Hepatocyte (in vitro differentiated cells): ENCODE measurements around the gene PON1. TPM values are rescaled to one million over a fixed set of nuclear protein-coding genes. Genes with fewer than 3 reads are reported as not detected.

Source experiments
- DNase-seq: peaks from one replicate; pipeline ENCODE4 v3.0.0-alpha.2; 2016; ENCODE audit warnings: low spot score
- H2AFZ ChIP-seq: fragments of 200-600 bp; sonication (generic); 2 replicates; pipeline ENCODE4 v1.6.0; 2016; ENCODE audit warnings: antibody characterized with exemption, mild to moderate bottlenecking
- H3K27ac ChIP-seq: fragments of 200-600 bp; sonication (generic); 2 replicates; pipeline ENCODE4 v1.5.1; 2016; ENCODE audit warnings: mild to moderate bottlenecking
- H3K27me3 ChIP-seq: fragments of 200-600 bp; sonication (generic); 2 replicates; pipeline ENCODE4 v1.6.1; 2016
- H3K36me3 ChIP-seq: fragments of 200-600 bp; sonication (generic); replicated peaks from 2 replicates; pipeline ENCODE4 v1.5.1; 2016; ENCODE audit warnings: low read depth; ENCODE audit not compliant: insufficient read depth
- H3K4me1 ChIP-seq: fragments of 200-600 bp; sonication (generic); 2 replicates; pipeline ENCODE4 v1.5.1; 2016; ENCODE audit warnings: mild to moderate bottlenecking, moderate library complexity; ENCODE audit not compliant: insufficient read depth
- H3K4me2 ChIP-seq: fragments of 200-600 bp; sonication (generic); 2 replicates; pipeline ENCODE4 v1.6.0; 2016
- H3K4me3 ChIP-seq: fragments of 200-600 bp; sonication (generic); 2 replicates; pipeline ENCODE4 v1.5.1; 2016; ENCODE audit warnings: mild to moderate bottlenecking
- H3K79me2 ChIP-seq: fragments of 200-600 bp; sonication (generic); 2 replicates; pipeline ENCODE4 v1.6.0; 2017; ENCODE audit warnings: mild to moderate bottlenecking
- H3K9me2 ChIP-seq: fragments of 200-600 bp; sonication (generic); replicated peaks from 2 replicates; pipeline ENCODE4 v1.6.0; 2017; ENCODE audit warnings: mild to moderate bottlenecking; ENCODE audit not compliant: insufficient read depth
- H3K9me3 ChIP-seq: fragments of 200-600 bp; sonication (generic); 2 replicates; pipeline ENCODE4 v1.5.1; 2016; ENCODE audit warnings: low read depth, mild to moderate bottlenecking
- H4K20me1 ChIP-seq: fragments of 200-600 bp; sonication (generic); 2 replicates; pipeline ENCODE4 v1.6.0; 2016; ENCODE audit warnings: mild to moderate bottlenecking; ENCODE audit not compliant: insufficient read depth, poor library complexity, severe bottlenecking
- CTCF ChIP-seq: fragments of 200-600 bp; sonication (generic); IDR thresholded peaks from 2 replicates; pipeline ENCODE4 v1.5.1; 2016; ENCODE audit warnings: antibody characterized with exemption, mild to moderate bottlenecking; ENCODE audit not compliant: poor library complexity
- EZH2 ChIP-seq: fragments of 200-600 bp; sonication (generic); IDR thresholded peaks from 2 replicates; pipeline ENCODE4 v1.6.1; 2016; ENCODE audit warnings: antibody characterized with exemption, mild to moderate bottlenecking, borderline replicate concordance
- EZH2phosphoT487 ChIP-seq: fragments of 200-600 bp; sonication (generic); IDR thresholded peaks from one replicate; pipeline ENCODE4 v1.6.1; 2018; ENCODE audit warnings: antibody characterized with exemption, mild to moderate bottlenecking, low read depth, moderate library complexity; ENCODE audit not compliant: unreplicated experiment, severe bottlenecking
- WGBS: methylation state at CpG from one replicate; pipeline ENCODE4 v1.1.6; 2016; ENCODE audit warnings: low lambda C conversion rate; ENCODE audit errors: missing lambda C conversion rate; 5-methylcytosine and 5-hydroxymethylcytosine counted together
- polyA plus RNA-seq: library from polyadenylated mRNA; unstranded; fragments of >200 nt; fragmentation: Nextera tagmentation; extraction: Ambion mirVana; gene quantifications from 2 replicates; pipeline ENCODE4 v1.2.1, GENCODE V29; 2016
- total RNA-seq: library from RNA; depleted of rRNA; stranded (reverse); fragments of >200 nt; gene quantifications from 2 replicates; pipeline ENCODE4 v1.2.3, GENCODE V29; 2014

The PON1 gene
- total and polyA plus RNA-seq, 2 experiments from 2014 or later = 29.2 to 62.3 TPM

- Histone ChIP-seq H3K27ac (no peak overlapping the region), H3K9me2 (no peaks in the 10 kb centered on the region), H4K20me1 (no peaks in the 10 kb centered on the region), H3K36me3 (no peaks in the 10 kb centered on the region), H3K9me3 (no peaks in the 10 kb centered on the region), H3K79me2 (no peaks in the 10 kb centered on the region), H3K27me3 (no peaks in the 10 kb centered on the region), H3K4me2 (no peak overlapping the region), H3K4me1 (no peaks in the 10 kb centered on the region), H3K4me3 (no peak overlapping the region), H2AFZ (no peak overlapping the region)
- no peak for DNase-seq
- 92% methylated on average over 2 of the region's 2 CpGs for WGBS
- TF ChIP-seq EZH2 (no peak), CTCF (no peak), EZH2phosphoT487 (no peak)
Observed at GRCh38 chr7:95286096-95286495, 38.2 kb downstream of the PON1 start.

- H3K27me3 ChIP-seq = no peaks in the 10 kb centered on the region
- no peak overlapping the region for H3K27ac ChIP-seq
- no peaks in the 10 kb centered on the region for H3K36me3 ChIP-seq
- no peak overlapping the region for H3K4me2 ChIP-seq
- no peaks in the 10 kb centered on the region for H3K9me3 ChIP-seq
- no peak overlapping the region for H2AFZ ChIP-seq
- no peak overlapping the region for H3K4me3 ChIP-seq
- DNase-seq = no peak
- H3K4me1 ChIP-seq = no peaks in the 10 kb centered on the region
- no peaks in the 10 kb centered on the region for H4K20me1 ChIP-seq
- WGBS = 83% methylated on average over 2 of the region's 2 CpGs
- TF ChIP-seq CTCF = no peak
- no peak for TF ChIP-seq EZH2phosphoT487
- no peak for TF ChIP-seq EZH2
- H3K9me2 ChIP-seq = no peaks in the 10 kb centered on the region
- no peaks in the 10 kb centered on the region for H3K79me2 ChIP-seq
Observed at GRCh38 chr7:95279417-95279816, 44.9 kb downstream of the PON1 start.

GRCh38 chr7:95276114-95276513 lies 48.2 kb downstream of the PON1 start:
- no peaks in the 10 kb centered on the region for H4K20me1 ChIP-seq
- no peaks in the 10 kb centered on the region for H3K9me2 ChIP-seq
- H3K4me2 ChIP-seq = no peak overlapping the region
- H3K27ac ChIP-seq = no peak overlapping the region
- H3K9me3 ChIP-seq = no peaks in the 10 kb centered on the region
- no peaks in the 10 kb centered on the region for H3K79me2 ChIP-seq
- DNase-seq = no peak
- WGBS = 94% methylated on average over 2 of the region's 2 CpGs
- H3K4me3 ChIP-seq = no peak overlapping the region
- H2AFZ ChIP-seq = no peak overlapping the region
- no peaks in the 10 kb centered on the region for H3K27me3 ChIP-seq
- no peaks in the 10 kb centered on the region for H3K4me1 ChIP-seq
- TF ChIP-seq CTCF = no peak
- no peak for TF ChIP-seq EZH2
- TF ChIP-seq EZH2phosphoT487 = no peak
- H3K36me3 ChIP-seq = no peaks in the 10 kb centered on the region

- no peaks in the 10 kb centered on the region for H4K20me1 ChIP-seq
- no peaks in the 10 kb centered on the region for H3K27me3 ChIP-seq
- no peaks in the 10 kb centered on the region for H3K9me2 ChIP-seq
- no peaks in the 10 kb centered on the region for H3K36me3 ChIP-seq
- H3K4me2 ChIP-seq = no peak overlapping the region
- H3K4me3 ChIP-seq = no peak overlapping the region
- no peaks in the 10 kb centered on the region for H3K9me3 ChIP-seq
- H3K4me1 ChIP-seq = no peaks in the 10 kb centered on the region
- DNase-seq = no peak
- TF ChIP-seq EZH2 (no peak), EZH2phosphoT487 (no peak), CTCF (no peak)
- H3K27ac ChIP-seq = no peak overlapping the region
- WGBS = 92% methylated on average over 5 of the region's 5 CpGs
- no peaks in the 10 kb centered on the region for H3K79me2 ChIP-seq
- no peak overlapping the region for H2AFZ ChIP-seq
Observed at GRCh38 chr7:95269640-95270039, 54.7 kb downstream of the PON1 start.
